Transverse colon (tissue), 4 donors: Measurements from ENCODE around the gene SUSD4. TPM values are rescaled to one million over a fixed set of nuclear protein-coding genes. Genes with fewer than 3 reads are reported as not detected.

Source experiments
- DNase-seq: peaks from one replicate; pipeline ENCODE4 v3.0.0-alpha.2; 2019
- H3K27ac ChIP-seq, 4 donors: fragments of 200-600 bp; sonication (generic); 2 replicates each; pipeline ENCODE4 v1.5.1; 2016 to 2018; ENCODE audit warnings: inconsistent platforms in 4 of 4
- H3K27me3 ChIP-seq: fragments of 200-600 bp; sonication (generic); 2 replicates; pipeline ENCODE4 v1.5.1; 2017; ENCODE audit warnings: inconsistent platforms
- H3K36me3 ChIP-seq, 4 donors: fragments of 200-600 bp; sonication (generic); 2 replicates each; pipeline ENCODE4 v1.5.1; 2017 to 2019; ENCODE audit warnings: inconsistent platforms in 4 of 4
- H3K4me1 ChIP-seq, 4 donors: fragments of 200-600 bp; sonication (generic); 2 replicates each; pipeline ENCODE4 v1.5.1; 2017 to 2020; ENCODE audit warnings: inconsistent platforms in 4 of 4
- H3K4me3 ChIP-seq, 4 donors: fragments of 200-600 bp; sonication (generic); 1 replicate in 1 of 4; 2 replicates in 3 of 4; pipeline versions ENCODE4 v1.5.1 to v1.6.1; 2017 to 2019; ENCODE audit warnings: inconsistent platforms in 4 of 4
- H3K9me3 ChIP-seq, 2 donors: fragments of 200-600 bp; sonication (generic); 2 replicates each; pipeline ENCODE4 v1.5.1; 2017 to 2019; ENCODE audit warnings: inconsistent platforms in 2 of 2
- CTCF ChIP-seq, 5 experiments: fragments of 200-600 bp in 3 of 5; fragments of 450-650 bp in 2 of 5; sonication (generic) in 3 of 5; IDR thresholded peaks; 1 replicate in 2 of 5; 2 replicates in 3 of 5; pipeline ENCODE4 v1.5.1; 2016 to 2017; ENCODE audit warnings: antibody characterized with exemption in 5 of 5, inconsistent platforms in 3 of 5, mild to moderate bottlenecking in 2 of 5, moderate library complexity in 1 of 5
- EP300 ChIP-seq: sonication (generic); formaldehyde crosslinking; IDR thresholded peaks from one replicate; pipeline ENCODE4 v1.6.1; 2017; ENCODE audit warnings: antibody characterized with exemption, low read depth
- POLR2A ChIP-seq: fragments of 450-650 bp; IDR thresholded peaks from one replicate; pipeline ENCODE4 v1.6.1; 2016; ENCODE audit warnings: antibody characterized with exemption, mild to moderate bottlenecking, moderate library complexity
- POLR2AphosphoS5 ChIP-seq, 3 donors: sonication (generic); formaldehyde crosslinking; IDR thresholded peaks; one replicate each; pipeline ENCODE4 v1.6.1; 2016; ENCODE audit warnings: antibody characterized with exemption in 3 of 3
- WGBS, 2 donors: methylation state at CpG; one replicate each; pipeline ENCODE4 v1.1.5; 2018; ENCODE audit warnings: low coverage in 1 of 2; 5-methylcytosine and 5-hydroxymethylcytosine counted together
- in situ Hi-C, 4 donors: fragments of 200-750 bp; cut with MboI; loops; one replicate each; pipeline versions ENCODE4 v1.15.0 to v1.15.1; 2017; ENCODE audit warnings: low sequenced_read_pairs in 3 of 4, low pct_ligation_motif_present in 1 of 4, low pct_unique_long_range_greater_than_20kb in 1 of 4
- intact Hi-C: fragments of 100-400 bp; cut with DNase I; formaldehyde crosslinking; loops from one replicate; pipeline ENCODE4 v1.15.1; 2023; ENCODE audit warnings: low total_unique reads
- total RNA-seq, 4 donors: library from RNA; depleted of rRNA; stranded (reverse); fragments of >200 nt; gene quantifications; one replicate each; pipeline ENCODE4 v1.1.0, GENCODE V29; 2016

The SUSD4 gene
- total RNA-seq, 4 donors from 2014 or later = 0.32 to 1.2 TPM; not detected in 2

DNA sequence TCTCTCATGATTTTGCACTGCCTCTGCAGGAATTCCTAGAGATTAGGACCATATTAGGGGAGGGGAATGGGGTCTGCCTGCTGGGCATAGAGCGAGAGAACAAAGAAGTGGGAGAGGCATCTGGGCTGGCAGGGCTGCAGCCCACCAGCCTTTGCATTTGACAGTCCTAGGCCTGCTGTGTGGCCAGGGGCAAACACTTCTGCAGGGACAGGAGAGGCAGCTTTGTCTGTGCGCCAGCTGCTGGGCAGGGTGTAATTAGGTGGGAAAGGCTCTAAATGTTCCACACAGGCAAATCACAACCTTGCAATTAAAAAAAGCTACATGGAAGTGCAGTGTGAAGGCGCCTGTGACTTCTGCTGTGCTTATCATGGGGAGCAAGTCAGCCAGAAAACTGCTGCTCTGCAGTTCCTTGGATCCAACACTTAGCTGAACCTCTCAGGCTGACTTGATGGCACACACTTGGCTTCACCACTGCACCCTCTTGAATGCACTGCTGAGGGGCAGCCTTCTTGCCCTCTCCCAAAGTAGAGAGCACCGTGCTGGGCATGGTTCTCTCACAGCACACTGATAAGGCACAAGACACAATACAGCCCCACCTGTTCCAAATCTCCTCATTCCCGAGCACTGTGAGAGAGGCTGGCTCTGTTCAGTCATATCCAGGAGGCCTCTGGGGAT, 147.3 kb downstream of the SUSD4 start:
- WGBS, 2 donors = 80% methylated on average over 5 of the region's 5 CpGs; no CpG with 5 or more reads in 1 of the 2 donors
- no peak for DNase-seq
- Histone ChIP-seq H3K9me3 (no peaks in the 10 kb centered on the region), H3K27me3 (no peaks in the 10 kb centered on the region), H3K36me3 (no peaks in the 10 kb centered on the region), H3K4me3 (no peak overlapping the region), H3K4me1 (no peaks in the 10 kb centered on the region), H3K27ac (no peak overlapping the region)
- in situ Hi-C loops = no loop called here
- TF ChIP-seq POLR2A (no peak), CTCF (IDR thresholded peaks at IDR 0.05) (no peak), EP300 (no peak), POLR2AphosphoS5 (IDR thresholded peaks at IDR 0.05) (no peak)
- intact Hi-C loops = no loop called here

DNA sequence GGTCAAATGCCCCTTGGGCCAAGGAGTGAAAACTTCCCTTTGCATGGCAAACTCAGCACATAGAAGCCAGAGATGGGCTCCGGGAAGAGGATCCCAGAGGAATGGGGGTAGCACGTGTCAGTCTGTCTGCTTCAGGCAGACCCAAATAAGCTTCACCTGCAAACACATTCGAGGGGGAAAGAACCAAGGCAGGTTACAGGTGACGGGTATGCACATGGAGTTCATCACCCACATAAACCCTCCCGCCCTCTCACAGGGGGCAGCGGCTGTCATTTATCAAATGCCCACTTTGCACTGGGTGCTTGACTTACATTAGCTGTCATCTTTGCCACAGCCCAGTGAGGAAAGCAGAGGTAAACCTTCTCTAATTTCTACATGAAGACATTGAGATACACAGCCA, 147.9 kb downstream of the SUSD4 start:
- DNase-seq = no peak
- intact Hi-C loops = no loop called here
- Histone ChIP-seq H3K4me1 (no peaks in the 10 kb centered on the region), H3K27me3 (no peaks in the 10 kb centered on the region), H3K36me3 (no peaks in the 10 kb centered on the region), H3K4me3 (no peak overlapping the region), H3K27ac (no peak overlapping the region), H3K9me3 (no peaks in the 10 kb centered on the region)
- TF ChIP-seq POLR2A = no peak
- no peak for TF ChIP-seq POLR2AphosphoS5 (IDR thresholded peaks at IDR 0.05)
- TF ChIP-seq EP300 = no peak
- TF ChIP-seq CTCF (IDR thresholded peaks at IDR 0.05) = no peak
- WGBS, 2 donors = 90% methylated on average over 6 of the region's 6 CpGs; no CpG with 5 or more reads in 1 of the 2 donors
- in situ Hi-C loops = no loop called here

DNA sequence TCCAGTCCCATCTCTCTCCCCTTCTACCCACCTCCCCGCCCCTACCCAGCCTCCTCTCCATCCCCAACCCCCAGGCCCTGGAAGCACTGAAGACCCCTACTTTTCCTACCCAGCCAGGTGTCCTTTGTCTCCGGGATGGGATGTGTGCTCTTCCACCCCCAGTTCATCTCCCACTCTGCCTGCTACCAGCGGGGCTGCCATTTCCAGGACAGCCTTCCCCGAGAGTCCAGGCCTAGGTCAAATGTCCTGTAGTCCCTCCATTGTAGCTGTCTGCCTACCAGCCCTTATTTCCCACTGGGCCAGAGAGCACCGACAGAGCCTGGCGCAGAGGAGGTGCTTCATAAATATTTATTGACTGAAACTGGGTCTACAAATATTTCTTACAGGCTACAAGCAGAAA, 148.9 kb downstream of the SUSD4 start:
- DNase-seq = no peak
- 88% methylated on average over 6 of the region's 6 CpGs; no CpG with 5 or more reads in 1 of the 2 donors for WGBS, 2 donors
- no peaks in the 10 kb centered on the region for H3K9me3 ChIP-seq
- TF ChIP-seq POLR2AphosphoS5 (IDR thresholded peaks at IDR 0.05) = no peak
- TF ChIP-seq POLR2A = no peak
- H3K36me3 ChIP-seq = no peaks in the 10 kb centered on the region
- H3K27ac ChIP-seq = no peak overlapping the region
- in situ Hi-C loops = no loop called here
- H3K4me1 ChIP-seq = no peaks in the 10 kb centered on the region
- H3K4me3 ChIP-seq = no peak overlapping the region
- intact Hi-C loops = no loop called here
- no peaks in the 10 kb centered on the region for H3K27me3 ChIP-seq

DNA sequence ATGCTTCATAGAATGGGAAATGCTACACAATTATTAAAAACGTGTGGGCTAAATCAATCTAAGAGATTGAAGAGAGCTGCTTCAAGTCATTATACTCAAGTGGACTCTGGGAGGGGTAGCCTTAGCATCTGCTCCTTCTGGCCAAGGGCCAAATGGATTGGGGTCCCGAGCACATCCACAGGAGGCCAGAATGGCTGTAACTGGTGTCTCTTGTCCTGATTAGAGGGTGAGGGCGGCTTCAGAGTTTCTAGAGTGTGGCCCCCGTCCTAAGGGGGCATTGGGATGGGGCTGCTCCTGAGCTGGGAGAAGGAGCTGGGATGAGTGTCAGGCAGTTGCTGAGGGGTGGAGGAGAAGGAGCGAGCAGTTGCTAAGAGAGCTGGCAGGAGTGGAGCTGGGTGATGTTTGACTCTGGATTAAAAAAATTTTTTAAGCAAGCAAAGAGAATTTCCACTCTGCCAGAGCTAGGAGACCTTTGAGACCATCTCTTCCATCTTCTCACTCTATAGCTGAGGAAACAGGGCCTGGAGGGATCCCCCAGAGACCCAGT, 149.6 kb downstream of the SUSD4 start:
- Histone ChIP-seq H3K27ac (no peak overlapping the region), H3K4me3 (no peak overlapping the region), H3K36me3 (no peaks in the 10 kb centered on the region), H3K27me3 (no peaks in the 10 kb centered on the region), H3K9me3 (no peaks in the 10 kb centered on the region), H3K4me1 (no peaks in the 10 kb centered on the region)
- intact Hi-C loops (no loop called here), in situ Hi-C loops (no loop called here)
- TF ChIP-seq EP300 (no peak), POLR2A (no peak), CTCF (IDR thresholded peaks at IDR 0.05) (no peak), POLR2AphosphoS5 (IDR thresholded peaks at IDR 0.05) (no peak)
- WGBS, 2 donors = 69 to 82% methylated on average over 2 to 5 of the region's 5 CpGs
- no peak for DNase-seq
